GM18909 (cell line): ENCODE measurements around the gene ACADL.

Experiments
- ATAC-seq: cut with Tn5 transposase; IDR thresholded peaks from one replicate; pipeline ENCODE4 v1.9.1; 2021; ENCODE audit warnings: mild to moderate bottlenecking; ENCODE audit not compliant: unreplicated experiment, poor library complexity

ACADL gene

DNA sequence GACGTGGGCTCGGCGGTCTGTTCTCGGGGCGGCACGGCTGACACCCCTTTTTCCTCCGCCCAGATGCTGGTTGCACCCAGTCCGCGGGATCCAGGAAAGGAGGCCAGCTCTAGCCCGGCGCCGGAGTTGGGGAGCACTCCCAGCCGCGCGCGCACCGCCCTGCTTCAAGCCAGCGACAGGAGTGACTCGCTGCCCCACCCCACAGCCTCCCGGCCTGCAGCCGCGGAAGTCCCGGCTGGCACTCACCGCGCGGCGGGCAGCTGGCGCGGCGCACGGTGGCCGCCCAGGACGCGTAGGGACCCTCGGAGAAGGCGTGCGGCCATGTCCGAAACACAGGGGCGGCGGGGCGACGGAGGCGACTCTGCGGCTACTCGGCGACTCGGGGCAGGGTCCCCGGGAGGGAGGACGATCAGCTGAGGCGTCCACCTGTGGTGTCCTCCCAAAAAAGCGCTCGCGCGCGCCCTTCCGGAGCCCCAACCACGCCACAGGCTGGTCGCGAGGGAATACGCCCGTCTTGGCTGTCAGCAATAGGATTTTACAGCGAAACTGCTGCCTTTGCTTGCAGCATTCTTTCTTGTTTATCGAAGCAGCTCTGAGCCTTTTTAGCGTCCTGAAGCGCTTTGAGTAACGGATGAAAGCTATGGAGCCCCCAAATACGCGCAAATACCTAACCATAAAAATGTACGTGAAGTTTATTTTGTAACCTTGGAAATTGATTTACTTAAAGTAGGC lies at the start of gene ACADL:
Gene ACADL, minus strand, starts transcription at position 507 of the 732 bp plus-strand sequence. Its CDS starts 184 bp downstream, at position 323.
- peak; percentile 73 for ATAC-seq

DNA sequence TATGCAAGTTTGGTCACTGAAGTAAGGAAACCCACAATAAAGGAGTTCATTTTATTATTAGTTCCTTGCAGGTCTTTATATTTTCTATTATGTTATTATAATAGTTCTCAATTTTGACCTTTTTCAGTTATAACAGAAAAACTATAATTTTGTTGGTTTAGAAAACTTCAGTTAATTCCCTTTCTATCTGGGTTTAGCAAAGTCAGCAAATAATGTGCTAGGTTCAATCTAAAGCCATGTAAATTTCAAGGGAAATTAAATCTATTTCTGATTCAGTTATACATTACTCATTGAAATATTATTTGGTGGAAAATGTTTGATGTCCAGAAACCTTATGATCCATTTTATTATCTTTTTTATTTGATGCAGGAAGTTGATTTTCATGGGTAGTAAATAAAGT lies 46.1 kb upstream of the ACADL start:
- ATAC-seq = no peak

DNA sequence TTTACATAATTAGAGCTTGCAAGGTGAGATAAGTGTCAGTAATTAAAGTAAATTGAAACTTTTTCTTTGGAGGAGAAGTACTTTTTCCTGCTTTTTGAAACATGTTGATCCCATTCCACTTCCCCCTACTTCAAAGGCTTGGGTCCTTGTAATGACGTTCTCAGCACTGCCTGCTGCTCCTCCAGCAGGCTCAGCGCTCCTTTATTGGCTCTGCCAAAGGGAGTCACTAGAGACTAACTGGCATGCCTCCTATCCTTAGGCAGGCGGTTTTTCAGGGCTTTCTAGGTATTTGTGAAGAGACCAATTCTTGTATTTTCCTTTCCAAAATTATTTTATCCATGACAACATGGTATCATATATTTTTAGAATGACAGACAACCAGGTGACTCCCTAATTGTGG lies 43.9 kb upstream of the ACADL start:
- ATAC-seq = no peak

DNA sequence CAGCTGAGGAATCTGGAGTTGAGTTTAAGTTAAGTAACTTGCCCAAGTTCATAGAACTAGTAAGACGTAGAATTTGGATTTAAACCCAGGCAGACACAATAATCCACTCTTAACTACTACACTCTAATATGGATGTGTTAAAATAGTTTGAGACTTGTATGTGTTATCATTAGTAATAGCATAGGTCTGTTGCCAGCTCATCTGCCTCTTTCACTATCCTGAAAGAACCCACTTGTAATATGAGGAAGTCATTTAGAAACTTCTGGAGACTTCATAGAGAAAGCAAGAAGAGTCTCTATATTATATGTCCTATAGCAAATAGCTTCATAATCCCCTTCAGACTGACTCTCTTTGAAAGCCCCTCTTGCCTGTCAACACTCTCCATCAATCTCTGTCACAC lies 43.0 kb upstream of the ACADL start:
- ATAC-seq = no peak

DNA sequence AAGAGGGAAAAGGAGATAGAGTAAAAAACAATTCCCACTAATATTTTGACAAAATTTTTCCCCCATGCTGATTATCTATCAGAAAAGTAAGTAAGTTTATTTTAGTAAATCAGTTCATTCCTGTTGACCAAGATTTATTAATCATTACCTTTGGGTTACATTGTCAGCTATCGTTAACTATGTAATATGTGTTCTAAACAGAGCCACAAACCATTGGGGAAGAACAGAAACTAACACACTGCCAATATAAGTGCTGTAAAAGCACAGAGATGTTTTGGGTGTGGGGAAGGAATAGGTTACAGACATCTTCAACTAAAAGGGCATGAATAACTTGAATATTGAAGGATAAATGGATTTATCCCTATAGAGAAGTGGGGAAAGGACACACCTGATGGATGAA lies 42.5 kb upstream of the ACADL start:
- ATAC-seq = peak; percentile 76

DNA sequence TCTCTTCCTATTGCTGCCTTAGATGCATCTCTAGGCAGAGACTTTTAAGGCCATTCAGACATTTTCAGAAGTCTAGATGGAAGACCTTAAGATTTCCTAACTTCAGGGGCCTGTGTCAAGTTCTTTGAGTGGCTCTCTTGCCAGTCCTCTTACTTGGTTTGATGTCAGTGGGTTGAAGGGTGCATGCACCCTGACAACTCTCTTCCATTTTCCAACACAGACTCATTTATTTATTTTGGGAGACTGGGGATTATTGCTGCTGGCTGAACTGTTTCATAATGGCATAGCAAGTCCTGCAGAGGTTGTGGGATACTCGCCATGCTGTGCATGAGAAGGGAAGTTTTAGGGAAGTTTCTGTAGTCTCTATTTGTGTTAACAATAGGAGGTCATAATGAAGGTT lies 39.0 kb upstream of the ACADL start:
- ATAC-seq = no peak

DNA sequence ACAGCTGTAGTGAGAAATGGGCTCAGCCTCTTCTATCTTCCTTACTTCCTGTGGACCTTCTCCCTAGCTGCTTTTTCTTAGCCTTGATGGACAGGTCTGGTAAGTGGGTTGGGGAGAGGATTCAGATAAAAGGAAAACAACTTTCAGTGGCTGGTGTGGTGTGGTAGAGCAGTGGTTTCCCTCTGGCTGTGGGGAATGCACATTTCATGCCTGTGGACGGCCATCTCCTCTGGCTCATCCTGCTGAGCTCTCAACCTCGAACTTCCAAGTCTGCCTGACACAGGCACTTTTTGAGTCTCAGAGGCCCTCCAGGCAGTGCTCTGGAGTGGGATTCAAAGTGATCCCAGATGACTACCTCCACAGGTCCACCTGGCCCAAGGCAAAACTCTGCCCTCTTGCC lies 38.6 kb upstream of the ACADL start:
- ATAC-seq = no peak

DNA sequence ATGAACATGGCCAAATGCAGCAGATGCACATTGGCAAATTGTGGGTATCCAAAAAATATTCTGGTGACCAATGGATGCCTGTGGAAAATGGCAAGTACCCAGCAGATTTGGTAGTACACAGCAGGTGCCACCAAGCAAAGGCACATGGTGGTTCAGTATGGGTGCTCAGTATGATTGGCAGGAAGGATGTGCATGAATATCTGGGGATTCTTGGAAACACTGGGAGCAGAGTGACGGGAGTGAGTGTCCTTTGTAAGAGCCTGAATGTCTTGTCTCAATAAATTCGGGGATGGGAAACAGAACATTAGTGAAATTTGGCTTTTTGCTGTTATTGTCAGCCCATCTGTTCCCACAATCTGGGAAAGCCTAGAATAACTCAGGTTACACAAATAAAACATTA lies 36.8 kb upstream of the ACADL start:
- no peak for ATAC-seq

DNA sequence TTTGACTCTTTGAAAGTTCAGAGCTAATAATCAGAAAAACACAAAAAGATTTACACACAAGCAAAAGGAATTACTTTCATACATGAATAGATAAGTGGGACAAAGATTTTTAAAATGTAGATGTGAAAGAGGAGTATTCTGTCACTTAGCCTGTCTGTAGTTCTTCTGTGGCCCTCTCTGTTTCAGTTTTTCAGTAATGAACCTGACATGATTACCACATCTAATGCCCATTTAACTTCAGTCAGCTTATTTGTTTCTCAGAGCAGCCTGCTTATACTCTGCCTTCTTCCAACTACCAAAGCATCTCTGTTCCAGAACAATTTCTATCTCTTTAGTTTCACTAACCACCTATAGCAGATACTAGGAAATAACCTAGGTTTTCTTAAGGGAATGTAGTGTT lies 34.4 kb upstream of the ACADL start:
- no peak for ATAC-seq

DNA sequence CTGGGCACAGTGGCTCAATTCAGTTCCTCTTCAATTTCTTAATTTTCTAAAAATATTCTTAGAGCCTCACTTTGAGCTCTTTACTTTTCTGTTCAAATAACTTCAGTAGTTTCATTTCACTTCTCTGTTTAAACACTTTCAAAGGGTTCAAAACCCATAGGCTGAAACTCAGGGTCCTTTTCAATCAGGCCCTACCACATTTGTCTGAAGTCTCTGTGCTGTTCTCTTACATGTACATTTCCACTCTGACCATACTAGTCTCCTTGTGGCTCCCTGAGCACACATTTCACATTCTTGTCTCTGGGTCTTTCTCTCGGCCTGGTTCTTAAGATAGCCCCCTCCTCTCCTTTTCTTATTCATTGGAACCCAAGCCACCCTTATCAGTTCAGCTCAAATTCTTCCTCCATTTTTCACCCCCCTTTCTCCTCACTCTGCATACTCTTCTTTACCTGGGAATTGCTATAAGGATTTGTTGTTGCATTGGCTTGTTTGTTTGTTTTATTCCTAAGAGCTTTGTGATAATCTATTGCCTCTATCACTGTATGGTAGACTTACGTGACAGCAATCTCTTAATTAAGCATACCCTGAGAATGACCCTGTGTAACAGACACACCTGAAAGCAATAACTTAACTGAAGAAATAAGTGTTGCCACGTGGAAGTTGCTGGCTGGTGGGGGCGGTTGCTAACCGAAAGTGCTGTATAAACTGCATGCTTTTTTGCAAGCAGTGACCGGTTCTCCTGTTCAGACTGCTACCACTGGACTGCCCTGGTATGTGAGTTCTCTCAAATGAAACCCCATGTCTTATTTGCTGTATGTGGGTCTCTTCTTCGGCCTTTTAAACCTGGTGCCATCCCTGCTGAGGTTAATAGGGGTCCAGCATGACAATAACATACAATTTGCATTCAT lies 27.7 kb upstream of the ACADL start:
- ATAC-seq = no peak

DNA sequence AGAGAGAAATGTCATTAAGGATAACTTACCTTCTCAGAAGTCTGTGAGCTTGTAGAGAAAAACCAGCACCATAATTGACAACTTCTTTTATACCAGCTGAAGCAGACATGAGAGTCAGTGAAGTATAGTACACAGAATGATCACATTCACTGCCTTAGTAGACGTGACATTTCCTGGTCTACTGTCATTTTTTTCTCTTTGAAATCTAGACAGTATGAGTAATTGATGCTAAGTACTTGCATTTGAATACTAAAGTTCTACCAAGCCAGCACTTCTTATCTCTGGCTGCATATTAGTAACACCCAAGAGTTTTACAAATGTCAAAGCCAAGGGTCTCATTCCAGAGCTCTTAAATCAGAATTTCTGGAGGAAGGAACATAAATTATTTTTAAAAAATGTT lies 25.4 kb upstream of the ACADL start:
- ATAC-seq = no peak

DNA sequence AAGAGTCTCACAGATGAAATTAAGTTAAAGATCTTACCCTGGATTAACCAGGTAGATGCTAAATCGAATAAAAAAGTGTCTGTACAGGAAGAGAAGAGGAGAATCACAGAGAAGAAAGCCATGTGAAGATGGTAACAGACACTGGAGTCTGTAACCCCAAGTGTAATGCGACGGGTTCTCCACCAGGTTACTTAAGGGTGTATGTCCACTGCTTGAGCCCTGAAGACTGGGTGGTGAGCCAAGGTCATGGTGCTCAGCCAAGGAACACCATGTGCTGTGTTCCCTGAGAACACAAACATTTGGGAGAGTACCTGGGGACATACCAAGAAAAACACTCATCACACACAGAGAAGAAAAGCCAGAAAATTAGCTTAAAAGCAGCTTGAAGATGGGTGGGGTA lies 8.2 kb upstream of the ACADL start:
- no peak for ATAC-seq

DNA sequence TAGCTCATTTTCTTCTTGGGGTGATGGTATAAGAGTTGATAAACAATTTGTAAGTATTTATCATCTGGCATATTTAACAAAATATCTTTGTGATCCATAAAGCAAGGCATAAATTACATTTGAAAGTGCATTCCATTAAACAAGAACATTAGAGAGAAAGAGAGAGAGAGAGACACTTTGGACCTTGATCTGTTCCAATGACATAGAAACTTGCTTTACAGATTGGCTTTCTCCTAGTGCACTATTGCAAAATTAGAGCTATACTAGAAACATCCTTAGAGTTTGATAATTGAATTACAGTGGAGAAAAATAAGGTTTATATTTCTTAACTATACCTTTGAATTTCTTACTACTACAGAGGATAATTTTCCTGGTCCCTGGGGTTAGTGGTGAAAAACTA lies 5.7 kb upstream of the ACADL start:
- ATAC-seq = no peak

DNA sequence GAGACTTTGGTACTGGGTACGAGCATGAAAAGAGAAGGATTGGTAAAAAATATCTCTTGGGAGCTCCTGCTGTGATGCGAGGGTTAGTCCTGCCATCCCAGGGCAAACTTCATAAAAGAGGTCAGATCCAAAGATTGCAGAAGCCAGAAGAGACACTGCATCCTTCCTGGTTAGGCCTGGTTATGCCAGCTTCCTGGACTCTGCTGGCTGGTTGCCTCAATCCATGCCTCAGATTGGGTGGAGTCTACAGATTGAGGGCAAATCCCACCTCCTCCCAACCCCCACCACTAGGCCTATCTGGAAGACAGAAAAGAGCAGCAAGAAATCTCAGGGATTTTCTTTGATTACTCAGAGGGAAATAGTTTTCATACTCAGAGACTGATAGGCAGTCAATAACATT lies 5.3 kb upstream of the ACADL start:
- no peak for ATAC-seq

DNA sequence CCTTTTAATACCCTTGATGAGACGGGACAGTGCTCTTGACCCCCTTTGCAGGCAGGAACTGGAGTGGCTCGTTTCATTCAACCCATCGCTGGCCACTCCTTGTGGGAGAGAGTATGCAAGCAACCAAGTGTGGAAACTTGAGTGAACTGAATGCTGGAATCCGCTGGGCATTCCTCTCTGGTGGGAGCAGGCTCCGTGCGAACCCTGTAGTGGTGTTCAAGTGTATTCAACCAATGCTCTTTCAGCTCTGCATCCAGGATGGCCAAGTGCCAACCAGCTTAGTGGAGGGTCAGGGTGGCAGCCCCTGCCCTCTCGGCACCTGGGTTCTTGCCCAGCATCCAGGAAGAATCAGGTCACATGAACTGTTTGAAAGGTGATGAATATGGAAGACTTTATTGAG lies 3.3 kb upstream of the ACADL start:
- no peak for ATAC-seq

DNA sequence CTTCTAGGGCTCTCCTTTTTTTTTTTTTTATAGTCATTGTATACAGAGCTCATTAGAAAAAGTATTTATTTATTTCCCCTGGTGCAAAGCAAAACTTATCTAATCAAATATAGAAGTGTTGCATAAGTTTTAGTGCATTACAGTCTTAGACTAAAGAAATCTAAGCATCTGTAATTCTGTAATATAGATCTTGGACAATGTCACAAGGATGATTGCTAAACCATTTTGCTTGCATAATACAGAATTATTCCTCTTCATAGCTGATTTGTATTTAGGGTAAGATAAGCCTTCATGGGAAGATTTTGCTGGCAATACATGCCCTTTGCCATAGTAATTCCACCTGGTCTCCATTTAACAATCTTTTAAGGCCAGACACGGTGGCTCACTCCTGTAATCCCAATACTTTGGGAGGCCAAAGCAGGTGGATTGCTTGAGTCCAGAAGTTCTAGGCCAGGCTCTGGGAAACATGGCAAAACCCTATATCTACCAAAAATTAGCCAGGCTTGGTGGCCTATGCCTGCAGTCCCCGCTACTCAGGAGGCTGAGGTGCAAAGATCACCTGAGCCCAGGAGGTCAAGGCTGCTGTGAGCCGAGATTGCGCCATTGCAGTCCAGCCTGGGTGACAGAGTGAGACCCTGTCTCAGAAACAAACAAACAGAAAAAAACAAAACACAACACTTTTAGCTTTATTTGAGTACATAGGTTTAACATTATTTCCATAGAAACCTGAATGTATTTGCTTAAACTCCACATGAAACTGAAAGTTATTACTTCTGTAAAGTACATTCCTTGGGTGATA lies 2.2 kb upstream of the ACADL start:
- no peak for ATAC-seq

DNA sequence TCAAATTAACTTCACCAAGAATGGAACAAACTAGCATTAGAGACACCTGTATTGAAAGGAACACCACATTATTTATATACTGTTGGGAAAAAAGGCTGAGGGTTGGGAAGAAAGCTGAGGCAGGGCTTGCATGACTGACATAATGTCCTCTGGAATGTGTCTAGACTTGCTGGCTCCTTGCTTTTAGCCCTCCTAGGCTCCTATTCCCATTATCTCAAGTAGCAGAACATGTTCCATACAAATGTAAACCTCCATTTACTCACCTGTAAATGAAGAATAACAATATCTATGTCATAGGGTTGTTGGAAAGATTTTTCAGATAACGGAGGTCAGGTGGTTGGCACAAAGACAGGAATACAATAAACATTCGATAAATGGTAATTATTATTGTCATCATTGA lies 976 bp upstream of the ACADL start:
- ATAC-seq = no peak

DNA sequence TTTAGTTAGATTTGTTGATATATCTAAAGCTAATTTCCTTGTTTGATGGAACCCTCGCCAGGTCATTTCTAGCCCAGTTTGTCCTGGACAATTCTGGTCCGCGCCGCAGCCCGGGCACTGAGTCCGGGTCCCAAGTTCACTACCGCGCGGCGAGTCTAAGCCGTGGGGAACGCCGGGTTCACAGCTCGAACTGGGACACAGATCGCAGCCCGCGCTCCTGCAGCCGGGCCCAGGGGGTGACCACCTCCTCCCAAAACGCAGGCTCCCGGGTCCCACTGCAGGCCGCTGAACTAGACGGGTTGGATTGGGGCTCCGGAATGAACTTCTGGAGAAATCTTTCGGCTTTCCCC lies 681 bp downstream of the ACADL start:
- peak; percentile 34 for ATAC-seq

DNA sequence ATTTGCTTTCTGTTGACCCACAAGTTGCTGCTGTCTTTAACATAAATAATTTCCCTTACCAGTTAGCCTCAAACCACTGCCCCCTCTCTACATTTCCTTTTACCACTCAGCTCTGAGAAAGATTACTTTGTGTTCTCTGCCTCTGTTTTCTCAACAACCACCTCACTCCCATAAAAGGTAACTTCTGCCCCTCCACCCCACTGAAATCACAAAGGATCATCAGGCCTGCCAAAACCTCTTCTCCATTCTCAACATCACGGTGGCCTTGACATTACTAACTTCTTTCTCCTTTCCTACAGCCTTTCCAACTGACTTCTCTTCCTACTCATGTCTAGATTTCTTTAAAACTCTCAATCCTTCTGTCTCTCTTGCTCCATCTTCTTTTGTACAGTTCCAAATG lies 10.1 kb downstream of the ACADL start:
- no peak for ATAC-seq

DNA sequence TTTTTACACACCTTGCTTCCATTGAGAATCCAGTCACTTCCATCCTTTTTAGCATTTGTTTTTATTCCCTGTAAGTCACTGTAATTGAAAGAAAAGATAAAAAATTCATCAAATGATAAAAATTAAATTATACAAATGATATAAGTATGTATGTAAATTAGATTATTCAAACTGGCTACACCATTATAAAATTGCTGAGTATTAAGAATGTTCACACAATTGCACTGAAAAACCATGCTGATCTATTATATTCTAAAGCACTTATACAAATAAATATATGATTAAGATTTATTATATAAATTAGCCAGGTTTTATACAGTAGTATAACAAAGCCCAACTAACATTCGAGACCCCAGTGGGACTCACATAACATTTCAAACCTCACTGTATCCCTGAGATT lies 15.1 kb downstream of the ACADL start:
- ATAC-seq = no peak

DNA sequence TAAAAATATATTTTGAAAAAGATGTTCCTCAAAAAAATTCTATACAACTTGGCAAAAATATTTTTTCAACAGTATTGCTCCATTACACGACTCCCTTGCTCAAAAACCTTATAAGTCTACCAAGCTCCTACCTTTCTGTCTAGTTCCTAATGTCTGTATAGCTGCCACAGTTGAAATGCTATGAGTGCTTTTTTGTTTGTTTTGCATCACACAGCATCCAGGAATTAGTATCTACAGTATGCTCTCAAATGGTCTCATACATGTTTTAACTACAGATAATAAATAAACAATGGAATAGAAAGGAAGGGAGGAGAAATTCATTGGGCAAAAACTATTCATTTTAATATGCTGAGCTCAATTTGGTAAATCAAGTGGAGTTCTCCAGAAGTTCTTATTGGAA lies 17.3 kb downstream of the ACADL start:
- ATAC-seq = no peak
